HG02798 (cell line): Measurements from ENCODE around the gene C6orf118.

ENCODE experiments used
- ATAC-seq: cut with Tn5 transposase; IDR thresholded peaks from one replicate; pipeline ENCODE4 v1.9.1; 2021; ENCODE audit warnings: mild to moderate bottlenecking; ENCODE audit not compliant: unreplicated experiment, poor library complexity

Gene C6orf118

DNA sequence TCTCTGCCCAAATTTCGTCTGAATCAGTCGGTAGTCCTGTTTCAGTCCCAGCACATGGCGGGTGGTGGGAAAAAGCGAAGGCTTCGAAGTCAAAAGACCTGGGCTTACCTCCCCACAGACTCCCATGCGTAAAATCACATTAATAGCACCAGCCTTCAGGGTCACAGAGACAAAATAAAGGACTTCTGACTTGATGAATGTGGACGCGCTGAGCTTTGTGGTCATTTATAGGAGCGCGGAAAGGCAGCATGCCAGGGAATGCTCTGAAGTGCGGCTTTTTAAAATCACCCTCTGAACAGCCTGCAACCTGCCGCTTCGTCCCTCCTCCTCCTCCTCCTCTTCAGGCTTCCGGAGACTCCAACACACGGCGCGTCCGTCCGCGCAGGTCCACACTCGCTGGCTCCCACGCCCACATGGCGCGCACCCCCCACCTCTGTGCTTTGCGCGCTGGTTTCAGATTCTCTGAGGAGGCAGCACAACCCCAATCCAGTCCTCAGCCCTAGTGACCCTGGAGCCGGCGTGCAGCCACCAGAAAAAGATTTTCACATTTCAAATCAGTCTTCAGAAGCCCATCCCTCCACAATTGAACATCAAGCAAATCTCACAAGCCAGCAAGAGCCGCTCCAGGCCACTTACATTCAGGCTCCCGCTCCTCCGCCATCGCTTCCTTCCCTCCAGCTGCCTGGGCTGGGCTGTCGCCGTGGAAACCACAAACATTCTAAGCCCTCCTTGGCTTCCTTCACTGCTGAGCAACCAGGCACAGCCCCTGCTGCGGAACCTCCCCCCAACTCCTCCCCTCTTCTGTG lies at the start of gene C6orf118:
Gene C6orf118, minus strand, starts transcription at position 680 of the 806 bp plus-strand sequence. Its CDS starts 19 bp downstream, at position 661.
- no peak for ATAC-seq

DNA sequence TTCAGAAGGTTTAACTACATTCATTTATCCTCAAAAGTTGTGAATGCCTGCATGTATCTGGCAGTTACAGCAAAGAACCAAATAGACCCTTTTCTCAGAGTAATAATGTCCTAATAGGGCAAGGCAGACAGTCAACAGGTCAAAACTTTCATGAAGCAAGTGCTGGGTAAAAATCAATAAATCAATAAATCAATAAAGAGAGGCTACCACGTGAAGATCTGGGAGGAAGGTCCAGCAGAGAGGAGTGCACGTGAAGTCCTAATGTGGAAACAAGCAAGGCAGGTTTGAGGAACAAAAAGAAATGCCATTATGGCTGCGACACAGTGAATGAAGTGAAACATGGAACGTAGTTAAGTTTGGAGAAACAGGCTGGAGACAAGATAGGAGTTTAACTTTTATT lies 36.3 kb upstream of the C6orf118 start:
- no peak for ATAC-seq

DNA sequence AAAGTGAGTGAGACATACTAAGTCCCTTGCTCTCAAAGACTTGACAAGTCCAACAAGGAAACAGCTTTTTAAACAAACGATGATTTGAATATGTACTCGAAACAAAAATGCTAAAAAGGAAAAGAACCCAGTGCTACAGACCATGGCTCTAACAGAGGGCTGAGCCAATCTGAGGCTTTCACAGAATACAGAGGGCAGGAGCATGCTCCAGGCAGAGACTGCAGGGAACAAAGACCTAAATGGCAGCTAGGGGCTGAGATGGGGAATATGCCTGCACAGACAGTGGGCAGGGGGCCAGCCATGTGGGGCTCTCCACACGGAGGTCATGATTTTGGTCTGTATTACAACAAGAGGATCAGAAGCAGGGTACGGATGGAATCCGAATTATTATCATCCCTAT lies 31.1 kb upstream of the C6orf118 start:
- ATAC-seq = no peak

DNA sequence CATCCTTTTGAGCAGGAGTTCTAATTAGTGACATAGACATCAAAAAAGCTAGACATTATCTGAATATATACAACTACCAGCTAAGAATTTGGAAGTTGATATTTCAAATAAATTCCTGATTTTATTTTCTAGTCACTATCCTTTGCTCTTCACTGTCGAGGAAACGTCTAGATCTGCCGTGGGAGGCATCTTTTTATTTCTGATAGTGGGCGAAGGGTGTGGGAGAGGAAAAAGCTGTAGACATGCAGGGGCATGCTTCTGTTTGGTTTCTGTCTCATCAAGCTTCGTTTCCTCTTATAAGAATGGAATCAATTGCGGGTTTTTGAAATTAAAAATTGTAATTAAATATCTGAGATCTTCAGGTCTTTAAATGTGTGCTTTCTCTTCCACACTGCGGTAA lies 16.2 kb upstream of the C6orf118 start:
- ATAC-seq = no peak

DNA sequence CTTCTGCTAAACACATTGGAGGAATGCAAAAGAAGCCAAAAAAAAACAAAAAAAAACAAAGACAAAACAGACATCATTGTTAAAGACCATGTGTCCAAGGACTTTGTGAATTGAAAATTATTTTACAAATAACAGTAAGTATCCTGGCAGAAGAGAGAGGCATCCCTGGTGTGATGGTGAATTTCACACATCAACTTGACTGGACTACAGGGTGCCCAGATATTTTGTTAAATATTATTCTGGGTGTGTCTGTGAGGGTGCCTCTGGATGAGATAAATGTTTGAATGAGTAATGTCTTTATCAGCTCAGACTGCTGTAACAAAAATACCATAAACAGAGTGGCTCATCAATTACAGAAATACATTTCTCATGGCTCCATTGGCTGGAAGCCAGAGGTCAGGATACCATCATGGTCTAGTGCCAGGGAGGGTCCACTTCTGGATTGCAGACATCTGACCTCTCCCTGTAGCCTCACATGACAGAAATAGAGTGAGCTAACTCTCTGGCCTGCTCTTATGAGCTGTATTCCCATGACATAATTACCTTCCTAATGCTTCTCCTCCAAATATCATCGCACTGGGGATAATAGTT lies 12.2 kb upstream of the C6orf118 start:
- no peak for ATAC-seq

DNA sequence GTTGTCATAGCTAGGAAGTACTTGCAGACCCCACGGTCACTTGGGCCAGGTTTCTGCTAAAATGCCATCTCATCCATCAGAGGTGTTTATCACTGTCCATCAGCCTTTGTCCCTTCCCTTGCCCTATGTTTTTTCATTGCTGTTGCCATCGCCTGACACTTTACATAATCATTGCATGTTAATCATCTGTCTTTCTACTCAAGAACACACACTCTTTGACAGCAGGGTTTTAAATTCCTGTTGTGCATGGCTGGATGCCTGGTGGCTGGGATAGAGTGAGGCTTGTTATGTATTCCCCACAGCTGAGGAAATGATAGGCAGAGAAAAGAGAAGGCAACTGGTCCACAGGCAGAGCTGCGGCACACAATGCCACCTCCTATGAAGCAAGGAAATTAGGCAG lies 11.7 kb upstream of the C6orf118 start:
- ATAC-seq = no peak

DNA sequence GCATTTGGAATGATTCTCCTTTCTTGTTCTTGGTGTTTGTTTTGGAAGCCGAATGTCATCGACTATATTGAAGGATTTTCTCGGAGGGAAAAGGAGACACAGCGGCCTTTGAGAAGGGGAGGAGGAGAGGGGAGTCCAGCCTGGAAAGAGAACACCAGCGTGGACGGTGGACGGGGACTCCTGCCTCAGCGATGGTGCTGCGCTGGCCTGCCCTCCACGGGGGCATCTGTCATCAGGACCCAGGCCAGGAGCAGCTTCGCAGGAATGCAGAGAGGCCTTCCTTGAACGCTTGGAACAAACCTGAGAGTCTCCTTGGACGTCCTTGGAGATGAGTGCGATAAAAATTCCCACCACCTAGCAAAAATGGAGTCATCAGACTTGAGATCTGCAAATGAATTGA lies 8.3 kb upstream of the C6orf118 start:
- ATAC-seq = no peak

DNA sequence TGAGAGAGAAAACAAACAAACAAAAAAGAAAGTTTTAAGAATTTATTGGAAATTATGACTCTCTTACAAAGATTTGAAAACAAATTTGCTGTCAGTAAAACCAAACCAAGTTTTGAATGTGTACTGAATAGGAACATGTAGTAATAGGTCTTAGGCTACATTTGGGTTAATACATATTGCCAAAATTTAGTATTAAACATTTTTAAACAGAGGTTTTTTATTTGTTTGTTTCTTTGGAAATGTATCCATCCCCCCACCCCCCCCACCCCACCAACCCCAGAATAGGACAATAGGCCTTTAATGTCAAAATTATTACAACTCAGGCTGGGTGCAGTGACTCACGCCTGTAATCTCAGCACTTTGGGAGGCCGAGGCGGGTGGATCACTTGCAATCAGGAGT lies 2.5 kb downstream of the C6orf118 start:
- ATAC-seq = no peak

DNA sequence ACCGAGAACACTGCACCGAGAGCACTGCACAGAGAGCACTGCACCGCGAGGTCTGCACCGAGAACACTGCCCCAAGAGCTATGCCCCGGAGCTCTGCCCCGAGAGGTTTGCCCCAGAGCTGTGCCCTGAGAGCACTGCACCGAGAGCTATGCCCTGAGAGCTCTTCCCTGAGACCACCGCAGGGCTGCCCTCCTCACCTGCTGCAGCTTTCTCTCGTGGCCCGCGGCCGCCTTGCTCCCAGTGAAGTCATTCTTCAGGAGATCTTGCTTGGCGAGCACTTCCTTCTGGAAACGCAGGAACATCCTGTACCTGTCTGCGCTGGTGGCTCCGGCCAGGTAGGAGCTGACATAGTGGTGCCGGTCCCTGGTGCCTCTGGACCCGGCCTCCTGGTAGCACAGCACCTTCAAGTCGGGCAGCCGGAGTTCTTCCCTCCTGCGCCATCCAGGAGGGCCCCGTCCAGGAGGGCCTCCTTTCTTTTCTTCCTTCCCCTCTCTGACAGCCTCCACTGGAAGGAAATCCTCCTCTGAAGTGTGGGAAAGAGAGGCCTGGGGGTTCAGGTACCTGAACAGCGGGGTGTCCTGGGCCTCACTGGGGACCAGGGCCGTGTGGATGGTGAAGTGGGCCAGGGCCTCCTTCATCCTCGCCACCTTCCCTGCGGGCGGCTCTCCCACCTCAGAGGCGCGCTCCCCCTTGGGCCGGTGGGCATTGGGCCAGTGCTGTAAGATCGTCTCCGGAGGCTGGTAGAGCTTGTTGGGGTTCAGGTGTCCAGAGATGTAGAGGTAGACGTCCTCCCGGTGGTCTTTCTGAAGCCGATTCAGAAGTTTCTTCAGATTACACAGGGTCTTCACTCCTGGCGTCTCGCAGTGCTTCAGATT lies 7.8 kb downstream of the C6orf118 start:
- ATAC-seq = no peak

DNA sequence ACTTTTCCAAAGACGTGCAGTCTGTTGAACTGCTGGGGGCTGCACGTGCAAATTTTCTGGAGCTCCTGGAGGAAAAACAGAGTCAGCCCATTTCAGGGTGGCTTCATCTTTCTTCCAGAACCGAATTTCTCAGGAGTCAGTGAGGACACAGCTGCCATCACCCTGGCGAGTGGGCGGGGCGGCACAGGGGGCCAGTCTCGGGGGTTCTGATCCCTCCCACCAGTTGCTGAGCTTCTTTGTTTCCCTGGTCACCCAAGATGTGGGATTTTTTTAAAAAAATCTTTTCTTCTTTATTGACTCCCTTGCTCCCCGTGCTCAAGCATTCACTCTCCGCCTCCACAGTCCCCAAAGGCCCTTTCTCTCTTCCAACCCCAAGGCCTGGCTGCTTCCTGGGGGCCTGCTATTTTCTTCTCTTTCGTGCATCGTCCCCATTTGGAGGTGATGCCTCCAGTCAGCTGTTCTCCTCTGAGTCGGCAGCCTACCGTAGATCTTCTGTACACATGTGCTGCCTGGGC lies 8.9 kb downstream of the C6orf118 start:
- ATAC-seq = no peak

DNA sequence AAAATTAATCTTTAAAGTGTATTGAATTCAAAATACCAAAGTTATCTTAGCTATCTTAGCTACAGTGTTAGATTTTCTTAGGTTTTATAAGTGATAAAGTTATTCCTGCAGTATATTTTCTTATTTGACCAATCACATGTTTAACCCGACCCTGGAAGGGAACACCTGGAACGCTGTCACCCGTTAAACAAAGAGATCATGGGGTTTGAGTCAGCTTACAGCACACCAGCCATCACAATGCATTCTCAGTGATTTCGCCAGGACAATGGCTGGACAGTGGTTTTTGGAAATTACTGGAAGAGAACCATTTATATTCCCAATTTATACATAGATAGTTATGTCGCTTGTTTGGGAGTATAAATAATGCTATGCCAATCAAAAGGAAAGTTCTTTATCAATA lies 10.5 kb downstream of the C6orf118 start:
- ATAC-seq = no peak

DNA sequence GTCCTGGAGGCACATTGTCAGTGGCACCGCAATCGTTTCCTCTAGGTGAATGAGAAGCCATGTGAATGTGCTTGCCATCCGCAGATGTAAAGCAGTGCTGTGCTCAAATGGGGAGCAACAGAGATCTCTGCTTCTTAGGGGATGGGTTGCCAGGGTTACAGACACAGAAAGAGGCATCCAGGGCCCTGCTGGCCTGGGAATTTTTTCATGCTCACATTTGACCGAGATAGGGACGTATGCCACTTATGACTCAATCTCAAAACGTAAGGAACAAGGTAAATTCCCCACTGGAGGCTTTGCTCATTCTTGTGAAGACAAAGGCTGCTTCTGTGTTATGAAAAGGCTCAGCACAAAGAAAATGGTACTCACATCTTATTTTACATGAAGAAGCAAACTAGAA lies 11.0 kb downstream of the C6orf118 start:
- ATAC-seq = no peak

DNA sequence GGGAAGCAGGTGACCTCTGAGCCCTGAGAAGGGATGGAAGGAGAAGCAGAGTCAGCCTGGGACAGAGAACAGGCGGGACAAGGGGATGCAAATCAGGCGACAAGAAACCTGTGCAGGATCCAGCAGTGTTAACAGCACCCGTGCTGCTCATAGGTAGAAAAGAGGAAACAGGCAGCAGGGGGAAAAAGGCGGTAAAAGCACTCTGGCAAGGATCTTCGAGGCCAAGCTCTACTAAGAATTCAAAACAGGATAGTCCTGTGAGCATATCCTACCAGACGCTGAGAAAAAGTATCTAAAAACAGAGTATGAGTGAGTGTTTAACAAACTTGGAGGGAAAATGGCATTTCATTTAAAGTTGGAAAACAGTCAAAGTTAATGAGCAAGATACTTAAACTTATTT lies 16.7 kb downstream of the C6orf118 start:
- ATAC-seq = no peak

DNA sequence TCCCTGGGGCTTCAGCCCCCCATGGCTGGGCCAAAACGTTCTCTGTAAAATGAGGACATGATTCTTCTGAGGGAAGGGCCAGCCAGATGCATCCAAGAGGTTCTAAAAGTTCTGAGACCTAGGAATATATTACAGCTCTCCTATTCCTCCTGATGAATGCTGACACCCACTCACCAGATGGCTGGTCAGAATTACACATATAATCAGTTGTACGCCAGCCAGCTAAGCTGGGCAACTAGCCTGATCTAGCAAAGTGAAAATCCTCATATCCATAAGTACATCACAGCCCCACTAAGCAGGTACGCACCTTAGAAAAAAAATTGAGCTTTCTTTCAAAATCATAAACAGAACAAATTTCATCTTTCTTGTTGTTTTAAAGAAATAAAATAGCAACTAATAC lies 34.8 kb downstream of the C6orf118 start:
- no peak for ATAC-seq

DNA sequence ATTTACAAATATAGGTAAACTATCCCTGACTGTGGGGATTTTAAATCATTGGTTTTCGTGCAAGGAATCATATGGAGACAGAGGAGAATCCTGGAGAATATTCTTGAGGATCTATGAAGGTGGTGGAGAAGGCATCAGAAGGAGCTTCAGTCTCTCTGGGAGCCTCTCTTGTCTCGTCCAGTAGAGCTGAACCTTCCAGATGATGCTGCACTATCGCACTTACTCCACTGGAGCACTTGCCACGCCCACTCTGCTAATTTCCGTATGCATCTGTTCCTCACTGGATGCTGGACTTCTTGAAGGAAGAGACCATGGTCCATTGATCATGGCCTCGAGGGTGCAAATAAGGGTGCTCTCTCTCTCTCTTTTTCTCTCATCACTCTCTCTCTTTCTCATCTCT lies 36.8 kb downstream of the C6orf118 start:
- no peak for ATAC-seq

DNA sequence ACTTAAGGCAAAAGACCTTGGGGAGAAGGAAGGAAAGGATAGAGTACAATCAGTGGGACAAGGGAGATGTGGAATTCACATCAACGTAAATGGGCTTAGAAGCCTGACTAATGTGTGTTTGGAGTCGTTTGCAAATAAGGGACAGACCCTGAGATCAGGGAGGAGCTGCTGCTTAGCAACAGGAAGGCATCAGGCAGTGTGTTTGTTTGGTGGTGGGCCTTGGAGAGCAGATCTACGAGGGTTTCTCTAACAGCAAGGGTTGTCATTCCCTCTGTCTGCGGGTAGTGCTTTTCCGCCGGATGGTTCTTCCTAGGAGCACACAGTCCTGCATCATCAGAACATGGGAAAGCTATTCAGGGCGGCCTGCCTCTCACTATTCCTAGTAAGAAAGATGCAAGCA lies 40.4 kb downstream of the C6orf118 start:
- no peak for ATAC-seq

DNA sequence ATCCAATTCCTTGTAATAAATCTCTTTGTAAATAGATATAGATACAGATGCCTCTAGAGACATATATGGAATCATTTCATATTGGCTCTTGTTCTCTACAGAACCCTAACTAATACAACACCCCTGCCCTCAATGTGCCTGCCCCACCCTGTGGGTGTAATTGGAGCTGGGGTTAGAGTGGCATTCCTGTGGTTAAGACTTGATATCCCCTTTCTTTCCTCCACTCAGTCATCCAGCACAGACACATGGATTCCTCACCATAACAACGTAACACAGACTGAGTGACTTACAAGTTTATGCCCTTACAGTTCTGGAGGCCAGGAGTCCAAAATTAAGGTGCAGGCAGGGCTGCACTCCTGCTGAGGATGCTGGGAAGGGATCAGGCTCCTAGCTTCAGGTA lies 42.8 kb downstream of the C6orf118 start:
- no peak for ATAC-seq

DNA sequence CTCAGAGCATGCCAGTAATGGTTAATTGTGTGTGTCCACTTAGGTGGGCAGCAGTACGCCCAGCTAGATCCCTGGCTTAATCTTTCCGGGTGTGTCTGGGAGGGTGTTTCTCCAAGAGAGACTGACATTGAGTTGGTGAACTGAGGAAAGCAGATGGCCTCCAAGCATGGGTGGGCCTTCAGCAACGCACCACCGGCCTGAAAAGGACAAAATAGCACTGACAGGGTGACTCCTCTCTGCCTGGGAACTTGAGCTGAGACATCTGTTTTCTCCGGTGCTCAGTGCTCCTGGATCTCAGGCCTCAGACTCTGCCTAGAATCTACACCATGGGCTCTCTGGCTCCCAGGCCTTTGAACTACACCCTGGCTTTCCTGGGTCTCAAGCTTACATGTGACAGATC lies 43.2 kb downstream of the C6orf118 start:
- no peak for ATAC-seq

DNA sequence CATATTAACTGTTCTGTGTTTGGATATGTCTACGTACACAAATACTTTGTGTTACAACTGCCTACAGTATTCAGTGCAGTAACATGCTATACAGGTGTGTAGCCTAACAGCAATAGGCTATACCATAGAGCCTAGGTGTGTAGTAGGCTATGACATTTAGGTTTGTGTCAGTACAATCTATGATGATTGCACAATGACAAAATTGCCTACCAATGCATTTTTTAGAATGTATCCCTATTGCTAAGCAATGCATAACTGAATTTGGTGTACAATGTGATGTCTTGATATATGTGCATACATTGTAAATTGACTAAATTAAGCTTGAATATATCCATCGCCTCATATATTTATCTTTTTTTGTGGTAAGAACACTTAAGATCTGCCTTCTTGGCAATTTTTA lies 48.9 kb downstream of the C6orf118 start:
- ATAC-seq = no peak

DNA sequence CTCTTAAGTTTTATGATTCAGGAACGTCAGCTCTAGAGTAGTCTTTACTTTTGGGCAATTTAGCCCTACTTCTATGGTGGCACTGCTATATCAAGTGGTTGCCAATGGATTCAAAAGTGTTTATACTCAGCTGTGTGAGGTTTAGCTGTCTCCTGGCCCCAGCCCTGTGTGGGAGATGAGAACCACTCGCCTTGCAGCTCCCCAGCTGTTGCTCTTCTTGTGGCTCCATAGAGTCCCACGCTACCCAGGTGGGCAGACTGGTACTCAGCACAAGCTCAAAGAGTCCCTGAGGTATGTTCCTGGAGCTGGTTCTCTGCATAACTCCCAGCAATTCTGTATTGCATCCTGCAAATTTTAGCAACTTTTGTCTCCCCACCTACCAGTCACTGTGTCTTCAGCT lies 59.6 kb downstream of the C6orf118 start:
- no peak for ATAC-seq

DNA sequence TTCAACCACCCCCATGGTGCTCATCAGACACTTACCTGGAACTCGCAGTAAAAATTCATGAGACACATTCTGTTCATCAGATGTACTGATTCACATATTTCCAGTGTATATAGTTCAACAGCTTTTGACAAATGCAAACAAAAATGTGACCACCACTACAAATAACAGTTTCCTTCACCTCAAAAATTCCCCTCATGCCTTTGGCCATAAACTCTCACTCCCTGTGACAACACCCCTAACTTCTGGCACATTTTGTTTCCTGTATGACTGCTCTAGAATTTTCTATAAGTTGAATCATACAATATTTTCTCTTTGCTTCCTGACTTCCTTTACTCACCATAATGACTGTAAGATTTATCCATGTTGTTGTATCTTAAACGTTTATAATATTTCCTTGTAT lies 63.7 kb downstream of the C6orf118 start:
- ATAC-seq = no peak
